Transverse colon (tissue), 4 donors: ENCODE data around the gene DYNC1H1.

Source experiments
- CTCF ChIP-seq, 5 experiments: fragments of 200-600 bp in 3 of 5; fragments of 450-650 bp in 2 of 5; sonication (generic) in 3 of 5; IDR thresholded peaks; 1 replicate in 2 of 5; 2 replicates in 3 of 5; pipeline ENCODE4 v1.5.1; 2016 to 2017; ENCODE audit warnings: antibody characterized with exemption in 5 of 5, inconsistent platforms in 3 of 5, mild to moderate bottlenecking in 2 of 5, moderate library complexity in 1 of 5
- EP300 ChIP-seq: sonication (generic); formaldehyde crosslinking; IDR thresholded peaks from one replicate; pipeline ENCODE4 v1.6.1; 2017; ENCODE audit warnings: antibody characterized with exemption, low read depth
- POLR2A ChIP-seq: fragments of 450-650 bp; IDR thresholded peaks from one replicate; pipeline ENCODE4 v1.6.1; 2016; ENCODE audit warnings: antibody characterized with exemption, mild to moderate bottlenecking, moderate library complexity
- POLR2AphosphoS5 ChIP-seq, 3 donors: sonication (generic); formaldehyde crosslinking; IDR thresholded peaks; one replicate each; pipeline ENCODE4 v1.6.1; 2016; ENCODE audit warnings: antibody characterized with exemption in 3 of 3

DNA sequence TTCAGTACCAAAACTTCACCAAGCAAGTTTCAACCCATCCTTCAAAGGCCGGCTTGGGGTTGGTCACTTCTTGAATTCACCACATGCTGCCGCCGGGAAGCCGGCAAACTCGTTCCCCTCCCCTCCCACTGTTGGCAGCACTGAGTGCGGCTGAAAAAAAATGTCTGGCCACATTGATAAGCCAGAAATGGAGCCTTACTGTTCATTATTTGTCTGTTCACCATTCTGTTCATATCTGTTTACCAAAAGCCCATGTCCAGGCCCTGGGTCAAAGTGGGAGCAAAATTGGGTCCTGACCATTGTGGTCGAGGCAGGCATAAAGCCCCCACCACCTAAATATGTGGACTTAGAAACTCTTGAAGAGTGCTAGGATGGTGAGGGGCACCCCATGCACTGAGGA is 129.7 kb downstream of the DYNC1H1 start:
- no peak for TF ChIP-seq CTCF (IDR thresholded peaks at IDR 0.05)
- no peak for TF ChIP-seq POLR2AphosphoS5 (IDR thresholded peaks at IDR 0.05)
- no peak for TF ChIP-seq POLR2A
- TF ChIP-seq EP300: no peak
